AG09319 (cell line): ENCODE results near the gene PPP1R3F.

Experiments
- DNase-seq: peaks from one replicate; pipeline ENCODE4 v3.0.0-alpha.2; 2010; ENCODE audit warnings: low read depth; ENCODE audit errors: extremely low read depth
- CTCF ChIP-seq: IDR thresholded peaks from 2 replicates; pipeline ENCODE4 v1.5.1; 2011; ENCODE audit warnings: low read depth, mild to moderate bottlenecking, inconsistent platforms, low read length, moderate library complexity

The PPP1R3F gene

GRCh38 chrX:49242545-49243066 is 27.0 kb upstream of the PPP1R3F start:
- no peak for DNase-seq
- no peak for TF ChIP-seq CTCF

GRCh38 chrX:49243166-49243565 is 26.4 kb upstream of the PPP1R3F start:
- no peak for DNase-seq
- TF ChIP-seq CTCF = no peak

- TF ChIP-seq CTCF = no peak
- no peak for DNase-seq
These were observed 25.4 kb upstream of the PPP1R3F start for GRCh38 chrX:49244207-49244606.

GRCh38 chrX:49246541-49246940 is 23.1 kb upstream of the PPP1R3F start:
- DNase-seq = no peak
- TF ChIP-seq CTCF = no peak

- no peak for DNase-seq
- no peak for TF ChIP-seq CTCF
These were observed 22.2 kb upstream of the PPP1R3F start for GRCh38 chrX:49247346-49247745.

GRCh38 chrX:49247916-49248811 is 21.4 kb upstream of the PPP1R3F start:
- DNase-seq = no peak
- no peak for TF ChIP-seq CTCF

- no peak for DNase-seq
- no peak for TF ChIP-seq CTCF
These were observed 20.5 kb upstream of the PPP1R3F start for GRCh38 chrX:49249071-49249470.
